HEK293 (cell line): ENCODE results near the gene RNF11.

ENCODE experiments used
- GFI1B ChIP-seq: fragments of 450-650 bp; formaldehyde crosslinking; IDR thresholded peaks from 2 replicates; pipeline ENCODE4 v1.5.1; 2016; ENCODE audit warnings: missing biosample characterization, missing genetic modification characterization
- GLIS2 ChIP-seq: fragments of 450-650 bp; formaldehyde crosslinking; IDR thresholded peaks from 2 replicates; pipeline ENCODE4 v1.5.1; 2016; ENCODE audit warnings: missing biosample characterization, missing genetic modification characterization
- TCF7L2 ChIP-seq: IDR thresholded peaks from 2 replicates; pipeline ENCODE4 v1.6.1; 2011; ENCODE audit warnings: low read depth, mild to moderate bottlenecking, inconsistent platforms, low read length, moderate library complexity, borderline replicate concordance
- ZBTB48 ChIP-seq: fragments of 450-650 bp; formaldehyde crosslinking; IDR thresholded peaks from 2 replicates; pipeline ENCODE4 v1.5.1; 2016; ENCODE audit warnings: missing biosample characterization, missing genetic modification characterization
- ZEB2 ChIP-seq: fragments of 450-650 bp; formaldehyde crosslinking; IDR thresholded peaks from 2 replicates; pipeline ENCODE4 v1.5.1; 2016; ENCODE audit warnings: missing biosample characterization, missing genetic modification characterization
- ZNF114 ChIP-seq: fragments of 450-650 bp; formaldehyde crosslinking; IDR thresholded peaks from 2 replicates; pipeline ENCODE4 v1.5.0; 2017; ENCODE audit warnings: missing biosample characterization, missing genetic modification characterization
- ZNF132 ChIP-seq: fragments of 450-650 bp; formaldehyde crosslinking; IDR thresholded peaks from 2 replicates; pipeline ENCODE4 v1.5.1; 2017; ENCODE audit warnings: missing biosample characterization, missing genetic modification characterization, borderline replicate concordance
- ZNF133 ChIP-seq: fragments of 450-650 bp; formaldehyde crosslinking; IDR thresholded peaks from 2 replicates; pipeline ENCODE4 v1.5.1; 2016; ENCODE audit warnings: missing biosample characterization, missing genetic modification characterization
- ZNF140 ChIP-seq: fragments of 450-650 bp; formaldehyde crosslinking; IDR thresholded peaks from 2 replicates; pipeline ENCODE4 v1.5.1; 2016; ENCODE audit warnings: missing biosample characterization, missing genetic modification characterization
- ZNF146 ChIP-seq: fragments of 450-650 bp; formaldehyde crosslinking; IDR thresholded peaks from 2 replicates; pipeline ENCODE4 v1.5.1; 2016; ENCODE audit warnings: missing biosample characterization, missing genetic modification characterization
- ZNF202 ChIP-seq: fragments of 450-650 bp; formaldehyde crosslinking; IDR thresholded peaks from 2 replicates; pipeline ENCODE4 v1.5.1; 2016; ENCODE audit warnings: missing biosample characterization, missing genetic modification characterization, borderline replicate concordance
- ZNF23 ChIP-seq: fragments of 450-650 bp; formaldehyde crosslinking; IDR thresholded peaks from 2 replicates; pipeline ENCODE4 v1.5.1; 2016; ENCODE audit warnings: missing biosample characterization, missing genetic modification characterization, borderline replicate concordance
- ZNF248 ChIP-seq: fragments of 450-650 bp; formaldehyde crosslinking; IDR thresholded peaks from 2 replicates; pipeline ENCODE4 v1.5.1; 2017; ENCODE audit warnings: missing biosample characterization, missing genetic modification characterization
- ZNF274 ChIP-seq, 2 experiments: fragments of 200-500 bp in 1 of 2; fragments of 450-650 bp in 1 of 2; sonication (Bioruptor generic) in 1 of 2; formaldehyde crosslinking in 1 of 2; IDR thresholded peaks; 2 replicates each; pipeline versions ENCODE4 v1.5.1 to v1.6.1; 2014 to 2016; ENCODE audit warnings: borderline replicate concordance in 1 of 2, inconsistent platforms in 1 of 2, low read length in 1 of 2, missing biosample characterization in 1 of 2, missing genetic modification characterization in 1 of 2
- ZNF292 ChIP-seq: fragments of 450-650 bp; formaldehyde crosslinking; IDR thresholded peaks from 2 replicates; pipeline ENCODE4 v1.5.1; 2016; ENCODE audit warnings: low read depth, missing biosample characterization, missing genetic modification characterization, borderline replicate concordance
- ZNF311 ChIP-seq: fragments of 450-650 bp; formaldehyde crosslinking; IDR thresholded peaks from 2 replicates; pipeline ENCODE4 v1.5.1; 2017; ENCODE audit warnings: missing biosample characterization, missing genetic modification characterization, borderline replicate concordance
- ZNF391 ChIP-seq: fragments of 450-650 bp; formaldehyde crosslinking; IDR thresholded peaks from 2 replicates; pipeline ENCODE4 v1.5.1; 2016; ENCODE audit warnings: low read depth, missing biosample characterization, missing genetic modification characterization, borderline replicate concordance
- ZNF48 ChIP-seq: fragments of 450-650 bp; formaldehyde crosslinking; IDR thresholded peaks from 2 replicates; pipeline ENCODE4 v1.5.1; 2016; ENCODE audit warnings: missing biosample characterization, missing genetic modification characterization
- ZNF510 ChIP-seq: fragments of 450-650 bp; formaldehyde crosslinking; IDR thresholded peaks from 2 replicates; pipeline ENCODE4 v1.5.1; 2018; ENCODE audit warnings: mild to moderate bottlenecking, missing genetic modification characterization, missing biosample characterization; ENCODE audit not compliant: insufficient replicate concordance
- ZNF521 ChIP-seq: fragments of 450-650 bp; formaldehyde crosslinking; IDR thresholded peaks from 2 replicates; pipeline ENCODE4 v1.5.1; 2017; ENCODE audit warnings: missing biosample characterization, mild to moderate bottlenecking, missing genetic modification characterization
- ZNF664 ChIP-seq: fragments of 450-650 bp; formaldehyde crosslinking; IDR thresholded peaks from 2 replicates; pipeline ENCODE4 v1.5.1; 2016; ENCODE audit warnings: missing biosample characterization, missing genetic modification characterization
- ZNF747 ChIP-seq: fragments of 450-650 bp; formaldehyde crosslinking; IDR thresholded peaks from 2 replicates; pipeline ENCODE4 v1.5.1; 2016; ENCODE audit warnings: missing biosample characterization, missing genetic modification characterization
- ZNF785 ChIP-seq: fragments of 450-650 bp; formaldehyde crosslinking; IDR thresholded peaks from 2 replicates; pipeline ENCODE4 v1.5.1; 2016; ENCODE audit warnings: missing biosample characterization, missing genetic modification characterization
- ZNF830 ChIP-seq: fragments of 450-650 bp; IDR thresholded peaks from 2 replicates; pipeline ENCODE4 v1.5.0; 2018; ENCODE audit warnings: missing biosample characterization, missing genetic modification characterization, low read depth, mild to moderate bottlenecking, moderate library complexity
- ZNF837 ChIP-seq: fragments of 450-650 bp; formaldehyde crosslinking; IDR thresholded peaks from 2 replicates; pipeline ENCODE4 v1.5.1; 2016; ENCODE audit warnings: missing biosample characterization, missing genetic modification characterization
- TF ChIP-seq, protein P1 (sequence below): fragments of 450-650 bp; formaldehyde crosslinking; IDR thresholded peaks from 2 replicates; pipeline ENCODE4; 2016; ENCODE audit warnings: missing biosample characterization, missing genetic modification characterization
- TF ChIP-seq, protein P2 (sequence below): fragments of 450-650 bp; formaldehyde crosslinking; IDR thresholded peaks from 2 replicates; pipeline ENCODE4 v1.5.1; 2016; ENCODE audit warnings: missing biosample characterization, missing genetic modification characterization
- TF ChIP-seq, protein P3 (sequence below): fragments of 450-650 bp; IDR thresholded peaks from 2 replicates; pipeline ENCODE4 v1.5.1; 2018; ENCODE audit warnings: missing biosample characterization, missing genetic modification characterization

Gene RNF11

DNA sequence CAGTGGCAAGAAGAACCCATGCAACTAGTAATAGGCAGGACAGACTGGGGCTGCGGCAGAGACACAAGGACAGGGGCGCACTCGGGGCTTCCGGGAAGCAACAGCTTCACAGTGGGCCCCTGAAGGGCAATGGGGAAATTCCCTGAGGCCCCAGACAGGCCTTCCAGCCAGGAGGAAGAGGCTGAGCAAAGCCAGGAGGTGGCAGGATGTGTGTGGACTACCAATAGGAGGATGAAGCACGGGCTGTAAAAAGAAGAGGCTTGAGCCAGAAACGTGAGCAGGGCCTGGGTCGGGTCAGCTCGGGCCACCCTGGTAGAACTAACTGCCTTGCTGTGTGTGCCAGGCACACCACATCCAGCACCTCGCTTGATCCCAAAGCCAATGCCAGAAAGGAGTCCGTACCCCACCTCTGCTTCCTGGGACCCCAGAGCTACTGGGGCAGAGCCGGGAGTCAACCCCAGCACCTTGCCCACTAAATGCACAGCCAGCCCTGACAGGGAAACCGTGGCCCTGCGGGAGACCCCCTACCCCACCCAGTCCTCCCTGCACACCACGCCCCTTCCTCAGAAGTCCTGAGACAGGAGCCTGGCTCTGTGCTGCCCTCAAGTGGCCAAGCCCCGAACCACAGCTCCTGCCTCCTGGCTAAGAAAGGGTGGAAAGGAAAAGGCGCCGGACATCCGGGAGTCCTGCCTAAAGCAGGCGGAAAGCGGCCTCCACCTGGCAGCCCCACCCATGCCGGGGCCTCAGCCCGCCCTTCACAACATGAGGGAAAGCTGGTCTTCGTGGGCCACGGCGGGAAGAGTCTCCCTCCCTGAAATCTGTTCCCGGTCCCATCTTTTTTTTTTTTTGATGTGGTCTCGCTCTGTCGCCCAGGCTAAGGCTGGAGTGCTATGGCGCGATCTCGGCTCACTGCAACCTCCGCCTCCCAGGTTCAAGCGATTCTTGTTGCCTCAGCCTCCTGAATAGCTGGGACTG, 60.6 kb downstream of the RNF11 start (continued):
- TF ChIP-seq ZNF48 (tag by site-specific recombination), result no peak
- TF ChIP-seq GFI1B (tag by site-specific recombination), result no peak
- TF ChIP-seq ZNF248 (tag by site-specific recombination), result no peak
- TF ChIP-seq, protein P1, sequence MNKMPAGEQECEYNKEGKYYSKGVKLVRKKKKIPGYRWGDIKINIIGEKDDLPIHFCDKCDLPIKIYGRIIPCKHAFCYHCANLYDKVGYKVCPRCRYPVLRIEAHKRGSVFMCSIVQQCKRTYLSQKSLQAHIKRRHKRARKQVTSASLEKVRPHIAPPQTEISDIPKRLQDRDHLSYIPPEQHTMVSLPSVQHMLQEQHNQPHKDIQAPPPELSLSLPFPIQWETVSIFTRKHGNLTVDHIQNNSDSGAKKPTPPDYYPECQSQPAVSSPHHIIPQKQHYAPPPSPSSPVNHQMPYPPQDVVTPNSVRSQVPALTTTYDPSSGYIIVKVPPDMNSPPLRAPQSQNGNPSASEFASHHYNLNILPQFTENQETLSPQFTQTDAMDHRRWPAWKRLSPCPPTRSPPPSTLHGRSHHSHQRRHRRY (tag by site-specific recombination), result no peak
- TF ChIP-seq ZNF292 (tag by site-specific recombination), result no peak
- no peak for TF ChIP-seq ZNF146 (tag by site-specific recombination)
- TF ChIP-seq ZNF202, result no peak
- no peak for TF ChIP-seq ZNF521 (tag by site-specific recombination)
- no peak for TF ChIP-seq ZNF830 (tag by site-specific recombination)
- TF ChIP-seq ZNF133 (tag by site-specific recombination), result no peak
- no peak for TF ChIP-seq ZNF785 (tag by site-specific recombination)
- TF ChIP-seq ZNF23 (tag by site-specific recombination), result no peak
- 0 out of 2 replicates have a peak, but pooled peaks have one; percentile 17 for TF ChIP-seq ZEB2 (tag by site-specific recombination)
- TF ChIP-seq, protein P2, sequence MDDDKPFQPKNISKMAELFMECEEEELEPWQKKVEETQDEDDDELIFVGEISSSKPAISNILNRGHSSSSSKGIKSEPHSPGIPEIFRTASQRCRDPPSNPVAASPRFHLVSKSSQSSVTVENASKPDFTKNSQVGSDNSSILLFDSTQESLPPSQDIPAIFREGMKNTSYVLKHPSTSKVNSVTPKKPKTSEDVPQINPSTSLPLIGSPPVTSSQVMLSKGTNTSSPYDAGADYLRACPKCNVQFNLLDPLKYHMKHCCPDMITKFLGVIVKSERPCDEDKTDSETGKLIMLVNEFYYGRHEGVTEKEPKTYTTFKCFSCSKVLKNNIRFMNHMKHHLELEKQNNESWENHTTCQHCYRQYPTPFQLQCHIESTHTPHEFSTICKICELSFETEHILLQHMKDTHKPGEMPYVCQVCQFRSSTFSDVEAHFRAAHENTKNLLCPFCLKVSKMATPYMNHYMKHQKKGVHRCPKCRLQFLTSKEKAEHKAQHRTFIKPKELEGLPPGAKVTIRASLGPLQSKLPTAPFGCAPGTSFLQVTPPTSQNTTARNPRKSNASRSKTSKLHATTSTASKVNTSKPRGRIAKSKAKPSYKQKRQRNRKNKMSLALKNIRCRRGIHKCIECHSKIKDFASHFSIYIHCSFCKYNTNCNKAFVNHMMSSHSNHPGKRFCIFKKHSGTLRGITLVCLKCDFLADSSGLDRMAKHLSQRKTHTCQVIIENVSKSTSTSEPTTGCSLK, result no peak
- TF ChIP-seq ZNF747 (tag by site-specific recombination), result no peak
- no peak for TF ChIP-seq ZNF140 (tag by site-specific recombination)
- TF ChIP-seq ZNF391, result 0 out of 2 replicates have a peak, but pooled peaks have one; percentile 13
- no peak for TF ChIP-seq ZNF132 (tag by site-specific recombination)
- TF ChIP-seq ZNF510 (tag by site-specific recombination), result no peak
- TF ChIP-seq ZNF664, result no peak
- TF ChIP-seq GLIS2, result peak; percentile 68
- TF ChIP-seq ZNF274 (IDR thresholded peaks at IDR 0.05; ENCODE audit: low read length), result no peak
- no peak for TF ChIP-seq ZNF274 (tag by site-specific recombination; IDR thresholded peaks at IDR 0.05; ENCODE audit: borderline replicate concordance)
- no peak for TF ChIP-seq ZNF311 (tag by site-specific recombination)
- no peak for TF ChIP-seq ZBTB48
- TF ChIP-seq ZNF114 (tag by site-specific recombination), result no peak
- TF ChIP-seq ZNF837, result no peak
- TF ChIP-seq TCF7L2, result no peak
- TF ChIP-seq, protein P3, sequence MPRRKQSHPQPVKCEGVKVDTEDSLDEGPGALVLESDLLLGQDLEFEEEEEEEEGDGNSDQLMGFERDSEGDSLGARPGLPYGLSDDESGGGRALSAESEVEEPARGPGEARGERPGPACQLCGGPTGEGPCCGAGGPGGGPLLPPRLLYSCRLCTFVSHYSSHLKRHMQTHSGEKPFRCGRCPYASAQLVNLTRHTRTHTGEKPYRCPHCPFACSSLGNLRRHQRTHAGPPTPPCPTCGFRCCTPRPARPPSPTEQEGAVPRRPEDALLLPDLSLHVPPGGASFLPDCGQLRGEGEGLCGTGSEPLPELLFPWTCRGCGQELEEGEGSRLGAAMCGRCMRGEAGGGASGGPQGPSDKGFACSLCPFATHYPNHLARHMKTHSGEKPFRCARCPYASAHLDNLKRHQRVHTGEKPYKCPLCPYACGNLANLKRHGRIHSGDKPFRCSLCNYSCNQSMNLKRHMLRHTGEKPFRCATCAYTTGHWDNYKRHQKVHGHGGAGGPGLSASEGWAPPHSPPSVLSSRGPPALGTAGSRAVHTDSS, result no peak
- TF ChIP-seq, all 188 proteins: peak for 31
